Endothelial cell of umbilical vein (primary cell): ENCODE results near the gene SULF2. TPM values are rescaled to one million over a fixed set of nuclear protein-coding genes. Genes with fewer than 3 reads are reported as not detected.
A peak's percentile ranks its signal among the peaks of the same experiment; 100 is the strongest.

Source experiments
- BruUV-seq: library from RNA; stranded (reverse); fragments of 400-500 nt; replicated peaks from 2 replicates; lab custom pipeline; 2021; lab: Mats Ljungman, UMichigan
- CTCF ChIA-PET: fragments of 300-600, 350-600 bp; sonication (Branson Sonifier 250); formaldehyde crosslinking; loops from one replicate; lab custom pipeline; 2021; ENCODE audit warnings: antibody characterized with exemption, inconsistent platforms; lab: Charles Lee
- POLR2A ChIA-PET: fragments of 300-600, 350-600 bp; sonication (Branson Sonifier 250); formaldehyde crosslinking; loops from one replicate; lab custom pipeline; 2021; ENCODE audit warnings: antibody characterized with exemption, inconsistent platforms; lab: Charles Lee
- DNase-seq: peaks from one replicate; pipeline ENCODE4 v3.0.0-alpha.2; 2011; ENCODE audit warnings: low read depth, low spot score
- FAIRE-seq: peaks from 2 replicates; lab custom pipeline; 2011; peaks lifted over from hg19 to GRCh38; lab: Jason Lieb, UNC
- H2AFZ ChIP-seq: 2 replicates; pipeline ENCODE4 v1.6.0; 2012; ENCODE audit warnings: low read depth, low read length, control low read depth, inconsistent platforms
- H3K27ac ChIP-seq: 2 replicates; pipeline ENCODE4 v1.5.1; 2011; ENCODE audit warnings: low read depth, mild to moderate bottlenecking, control low read depth, low read length, moderate library complexity; ENCODE audit not compliant: insufficient read depth
- H3K27me3 ChIP-seq, 2 experiments: 2 replicates each; pipeline versions ENCODE4 v1.6.0 to v1.6.1; 2011; ENCODE audit warnings: low read length in 2 of 2, mixed read lengths in 1 of 2; ENCODE audit not compliant: control insufficient read depth in 2 of 2, insufficient read depth in 2 of 2
- H3K36me3 ChIP-seq, 2 experiments: 2 replicates in 1 of 2; 3 replicates in 1 of 2; pipeline ENCODE4 v1.5.1; 2011; ENCODE audit warnings: low read length in 2 of 2, mild to moderate bottlenecking in 1 of 2, moderate library complexity in 1 of 2; ENCODE audit not compliant: control insufficient read depth in 2 of 2, insufficient read depth in 2 of 2; ENCODE audit errors: extremely low read depth in 1 of 2
- H3K4me1 ChIP-seq: 3 replicates; pipeline ENCODE4 v1.5.1; 2011; ENCODE audit warnings: mild to moderate bottlenecking, low read length; ENCODE audit not compliant: control insufficient read depth, insufficient read depth; ENCODE audit errors: extremely low read depth
- H3K4me2 ChIP-seq: 2 replicates; pipeline ENCODE4 v1.6.1; 2011; ENCODE audit warnings: low read length, control low read depth, mixed read lengths; ENCODE audit not compliant: insufficient read depth
- H3K4me3 ChIP-seq, 3 experiments: fragments of 200-600 bp in 1 of 3; sonication (generic), shearing (Covaris generic) in 1 of 3; replicated peaks in 1 of 3; 2 replicates each; pipeline ENCODE4 v1.5.1; 2011 to 2016; ENCODE audit warnings: control low read depth in 3 of 3, low read length in 3 of 3, mild to moderate bottlenecking in 2 of 3, inconsistent platforms in 1 of 3, low read depth in 1 of 3, moderate library complexity in 1 of 3; ENCODE audit not compliant: insufficient read depth in 1 of 3
- H3K79me2 ChIP-seq: 2 replicates; pipeline ENCODE4 v1.6.0; 2012; ENCODE audit warnings: low read length, inconsistent platforms; ENCODE audit not compliant: control insufficient read depth, insufficient read depth
- H3K9ac ChIP-seq: replicated peaks from 2 replicates; pipeline ENCODE3; 2011; ENCODE audit warnings: low read length, control low read depth; ENCODE audit not compliant: insufficient read depth; ENCODE audit errors: extremely low read depth
- H3K9me1 ChIP-seq: replicated peaks from 3 replicates; pipeline ENCODE4 v1.6.0; 2011; ENCODE audit warnings: mild to moderate bottlenecking, low read length; ENCODE audit not compliant: control insufficient read depth, insufficient read depth; ENCODE audit errors: extremely low read depth
- H3K9me3 ChIP-seq: replicated peaks from 2 replicates; pipeline ENCODE4 v1.5.1; 2012; ENCODE audit warnings: low read length, inconsistent platforms; ENCODE audit not compliant: control insufficient read depth, insufficient read depth
- H4K20me1 ChIP-seq: replicated peaks from 2 replicates; pipeline ENCODE3; 2011; ENCODE audit warnings: mild to moderate bottlenecking, low read length; ENCODE audit not compliant: control insufficient read depth, insufficient read depth; ENCODE audit errors: extremely low read depth
- CTCF ChIP-seq, 2 donors: IDR thresholded peaks; 1 replicate in 1 of 2; 2 replicates in 1 of 2; pipeline ENCODE4 v1.5.1; 2011; ENCODE audit warnings: low read length in 2 of 2, mild to moderate bottlenecking in 2 of 2, moderate library complexity in 2 of 2, control low read depth in 1 of 2, inconsistent platforms in 1 of 2, low read depth in 1 of 2; ENCODE audit not compliant: insufficient read depth in 1 of 2; ENCODE audit errors: extremely low read depth in 1 of 2
- EZH2 ChIP-seq: IDR thresholded peaks from 2 replicates; pipeline ENCODE4 v1.6.1; 2012; ENCODE audit warnings: borderline replicate concordance, low read depth, mild to moderate bottlenecking, moderate library complexity, low read length, inconsistent platforms; ENCODE audit not compliant: severe bottlenecking
- GATA2 ChIP-seq: IDR thresholded peaks from 2 replicates; pipeline ENCODE4 v1.7.0; 2011; ENCODE audit warnings: low read depth, mild to moderate bottlenecking, moderate library complexity, mixed read lengths, low read length; ENCODE audit not compliant: insufficient read length, insufficient read depth
- JUN ChIP-seq: IDR thresholded peaks from 2 replicates; pipeline ENCODE4 v1.6.1; 2011; ENCODE audit warnings: borderline replicate concordance, low read depth; ENCODE audit not compliant: insufficient read length, insufficient read depth
- MYC ChIP-seq: IDR thresholded peaks from one replicate; pipeline ENCODE4 v1.6.1; 2011; ENCODE audit warnings: mild to moderate bottlenecking, low read depth, low read length
- POLR2A ChIP-seq: IDR thresholded peaks from 2 replicates; pipeline ENCODE4 v1.6.1; 2012; ENCODE audit warnings: low read depth, mild to moderate bottlenecking, control low read depth, low read length
- dilution Hi-C: fragments of 300-500 bp; cut with MboI; formaldehyde crosslinking; loops from one replicate; pipeline ENCODE4 v1.15.0; 2019; ENCODE audit warnings: low sequenced_read_pairs; ENCODE audit not compliant: extremely low pct_ligation_motif_present
- intact Hi-C: fragments of 100-400 bp; cut with micrococcal nuclease; formaldehyde crosslinking; loops from one replicate; pipeline ENCODE4 v1.10.0; 2022
- polyA plus RNA-seq, 4 experiments: library from polyadenylated mRNA; depleted of rRNA in 3 of 4; stranded (reverse) in 3 of 4; unstranded in 1 of 4; fragments of >200 nt; gene quantifications; 2 replicates each; pipeline versions ENCODE4 v1.2.1 to v1.2.3, GENCODE V29; 2011 to 2012; ENCODE audit warnings: missing spikeins in 1 of 4
- total RNA-seq: library from RNA; stranded (reverse); gene quantifications from 2 replicates; pipeline ENCODE4 v1.2.3, GENCODE V29; 2021

Gene SULF2
- total and polyA plus RNA-seq, 2 donors (not counting 3 experiments of a cell fraction or from before 2014, with no cell fraction given): 58.5 to 160 TPM

- Histone ChIP-seq H3K9me3 (no peaks in the 10 kb centered on the region), H3K9ac (peak overlapping the region; percentile 4), H3K79me2 (no peaks in the 10 kb centered on the region), H2AFZ (no peak overlapping the region), H3K27ac (peak overlapping the region; percentile 42), H3K4me1 (peaks cover 14% of the 10 kb centered on the region), H4K20me1 (no peaks in the 10 kb centered on the region), H3K9me1 (no peaks in the 10 kb centered on the region), H3K4me2 (peak overlapping the region; percentile 52), H3K4me3 (no peak overlapping the region), H3K27me3 (peaks cover 0 to 3% of the 10 kb centered on the region in 2 experiments), H3K36me3 (no peaks in the 10 kb centered on the region)
- BruUV-seq: no TSS peak
- ChIA-PET CTCF (interaction anchor here (1.3 to 2.9 kb wide), 4 partner anchors 12 to 846 kb away, joined by 3 to 8 read pairs (median 8); no protein-coding TSS in a partner anchor), POLR2A (no interaction called here)
- dilution Hi-C loops (no loop called here), intact Hi-C loops (loop anchor here (5.0 kb wide), 1 partner anchor 523 kb away; no protein-coding TSS in a partner anchor)
- no peak for TF ChIP-seq MYC
- FAIRE-seq: peak; percentile 62
- peak; percentile 60 for DNase-seq
Measured at GRCh38 chr20:47774131-47774777, 11.0 kb downstream of the SULF2 start.

- H3K4me2 ChIP-seq: peak overlapping the region; percentile 52
- H3K79me2 ChIP-seq: no peaks in the 10 kb centered on the region
- H3K27ac ChIP-seq: peak overlapping the region; percentile 42
- ChIA-PET CTCF (interaction anchor here (1.3 to 2.9 kb wide), 4 partner anchors 13 to 847 kb away, joined by 3 to 8 read pairs (median 8); no protein-coding TSS in a partner anchor), POLR2A (no interaction called here)
- DNase-seq: peak; percentile 78
- BruUV-seq: no TSS peak
- H3K4me1 ChIP-seq: peaks cover 14% of the 10 kb centered on the region
- TF ChIP-seq POLR2A: no peak
- no peak for TF ChIP-seq JUN
- TF ChIP-seq GATA2: no peak
- TF ChIP-seq EZH2: peak; percentile 39
- TF ChIP-seq CTCF (IDR thresholded peaks at IDR 0.05; ENCODE audit: extremely low read depth in 1 of 2, insufficient read depth in 1 of 2, low read depth in 1 of 2, low read length in 2 of 2): no peak
- H3K27me3 ChIP-seq: peaks cover 0 to 3% of the 10 kb centered on the region in 2 experiments
- no peak overlapping the region for H3K4me3 ChIP-seq
- H3K9me1 ChIP-seq: no peaks in the 10 kb centered on the region
- FAIRE-seq: peak; percentile 93
- dilution Hi-C loops (no loop called here), intact Hi-C loops (loop anchor here (1.0 to 5.0 kb wide), 2 partner anchors 13 to 524 kb away; no protein-coding TSS in a partner anchor)
- no peaks in the 10 kb centered on the region for H3K36me3 ChIP-seq
- no peak overlapping the region for H2AFZ ChIP-seq
- H4K20me1 ChIP-seq: no peaks in the 10 kb centered on the region
- no peaks in the 10 kb centered on the region for H3K9me3 ChIP-seq
- peak overlapping the region; percentile 4 for H3K9ac ChIP-seq
Measured at GRCh38 chr20:47773371-47773786, 11.9 kb downstream of the SULF2 start.
